ENCODE results near the gene PTPRN2. TPM values are rescaled to one million over a fixed set of nuclear protein-coding genes. Genes with fewer than 3 reads are reported as not detected.

PTPRN2 gene
- total RNA-seq, 4 donors from 2014 or later, result 14.9 to 34.3 (median 21.3) TPM

DNA sequence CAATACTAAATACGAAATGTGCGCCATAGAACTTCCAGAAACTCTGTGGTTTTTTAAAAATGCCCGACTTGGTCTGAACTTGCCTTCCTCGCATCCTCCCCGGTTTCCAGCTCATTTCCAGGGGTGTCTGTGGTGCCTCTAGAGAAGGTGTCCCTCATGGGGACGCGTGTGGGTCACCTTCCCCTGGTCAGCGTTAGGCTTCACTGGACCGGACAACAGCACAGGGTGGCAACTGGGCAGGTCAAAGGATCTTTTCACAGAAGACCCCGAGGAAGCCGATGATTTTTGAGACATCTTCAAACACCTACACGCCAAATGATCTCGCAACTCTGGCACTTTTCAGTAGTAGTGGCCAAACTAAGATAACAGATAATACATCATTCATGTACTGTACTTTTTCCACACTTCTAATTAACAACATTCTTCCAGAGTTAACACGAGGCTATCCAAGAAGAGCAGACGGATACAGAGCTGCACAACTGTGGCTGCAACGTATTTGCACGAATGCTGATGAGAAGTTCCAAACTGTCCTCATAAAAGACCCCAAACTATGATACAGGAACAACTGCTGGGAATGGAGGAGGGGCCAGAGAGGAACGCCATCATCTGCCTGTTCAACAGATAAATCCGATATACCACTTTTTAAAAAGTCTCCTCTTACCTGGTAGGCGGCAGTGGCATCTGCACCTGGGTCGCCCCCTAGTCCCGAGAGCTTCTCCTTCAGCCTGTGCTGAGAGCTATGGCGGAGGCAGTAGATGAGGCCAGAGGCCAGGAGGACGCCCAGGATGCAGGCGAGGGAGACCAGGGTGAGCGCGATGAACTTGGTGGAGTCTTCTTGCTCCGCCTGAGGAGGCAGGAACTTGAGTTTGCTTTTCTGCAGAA is 905.3 kb downstream of the PTPRN2 start:
- DNase-seq, result peak in 1 of 3 donors; percentile 19
- TF ChIP-seq CTCF (IDR thresholded peaks at IDR 0.05) (no peak), POLR2A (IDR thresholded peaks at IDR 0.05) (no peak)
- H3K36me3 ChIP-seq, result no peaks in the 10 kb centered on the region
- peaks cover 0 to 10% (median 0%) of the 10 kb centered on the region in 4 donors for H3K4me1 ChIP-seq
- H3K27me3 ChIP-seq, result peaks cover 0 to 36% of the 10 kb centered on the region in 2 donors
- H3K4me3 ChIP-seq, result no peak overlapping the region
- no peak overlapping the region for H3K27ac ChIP-seq
- H3K9me3 ChIP-seq, result no peaks in the 10 kb centered on the region

DNA sequence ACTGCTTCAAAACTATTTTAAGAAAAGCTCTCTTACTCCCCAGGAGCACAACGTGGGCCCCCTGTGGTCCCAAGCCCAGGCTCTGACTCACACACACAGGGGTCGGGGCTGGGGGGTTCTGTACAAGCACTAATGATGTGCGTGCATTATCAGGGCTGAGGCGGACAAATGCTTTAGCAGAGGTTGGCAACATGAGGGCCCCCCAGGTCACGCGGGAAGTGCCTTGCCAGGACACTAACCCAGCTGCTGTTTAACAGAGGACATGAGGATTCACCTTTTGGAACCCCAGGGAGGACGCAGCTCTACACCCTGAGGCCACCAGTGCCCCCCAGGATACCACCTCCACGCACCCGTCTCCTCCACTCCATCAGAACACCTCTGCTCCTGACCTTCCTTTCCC is 908.0 kb downstream of the PTPRN2 start:
- no peaks in the 10 kb centered on the region for H3K36me3 ChIP-seq
- peak in 2 of 3 donors; percentile 19 to 34 for DNase-seq
- H3K27ac ChIP-seq, result no peak overlapping the region
- peaks cover 0 to 5% (median 0%) of the 10 kb centered on the region in 4 donors for H3K4me1 ChIP-seq
- peaks cover 0 to 24% of the 10 kb centered on the region in 2 donors for H3K27me3 ChIP-seq
- no peaks in the 10 kb centered on the region for H3K9me3 ChIP-seq
- no peak for TF ChIP-seq POLR2A (IDR thresholded peaks at IDR 0.05)
- TF ChIP-seq CTCF (IDR thresholded peaks at IDR 0.05), result no peak
- no peak overlapping the region for H3K4me3 ChIP-seq

- peak in 1 of 3 donors; percentile 41 for DNase-seq
- Histone ChIP-seq H3K4me3 (no peak overlapping the region), H3K36me3 (no peaks in the 10 kb centered on the region), H3K9me3 (no peaks in the 10 kb centered on the region), H3K27ac (no peak overlapping the region), H3K4me1 (no peaks in the 10 kb centered on the region), H3K27me3 (peaks cover 0 to 16% of the 10 kb centered on the region in 2 donors)
- TF ChIP-seq POLR2A (IDR thresholded peaks at IDR 0.05) (no peak), CTCF (IDR thresholded peaks at IDR 0.05) (no peak)
These were observed 909.1 kb downstream of the PTPRN2 start for GRCh38 chr7:157678501-157678900.

GRCh38 chr7:157676456-157677255 is 911.0 kb downstream of the PTPRN2 start:
- Histone ChIP-seq H3K4me1 (no peaks in the 10 kb centered on the region), H3K36me3 (no peaks in the 10 kb centered on the region), H3K4me3 (no peak overlapping the region), H3K9me3 (no peaks in the 10 kb centered on the region), H3K27me3 (no peaks in the 10 kb centered on the region), H3K27ac (no peak overlapping the region)
- DNase-seq, result peak in 2 of 3 donors; percentile 32
- no peak for TF ChIP-seq CTCF (IDR thresholded peaks at IDR 0.05)

- no peak overlapping the region for H3K27ac ChIP-seq
- no peaks in the 10 kb centered on the region for H3K36me3 ChIP-seq
- no peak overlapping the region for H3K4me3 ChIP-seq
- no peak for TF ChIP-seq POLR2A (IDR thresholded peaks at IDR 0.05)
- TF ChIP-seq CTCF (IDR thresholded peaks at IDR 0.05), result no peak
- no peaks in the 10 kb centered on the region for H3K9me3 ChIP-seq
- no peaks in the 10 kb centered on the region for H3K4me1 ChIP-seq
- H3K27me3 ChIP-seq, result no peaks in the 10 kb centered on the region
- DNase-seq, result peak in 2 of 3 donors; percentile 23 to 37
These were observed 911.6 kb downstream of the PTPRN2 start for GRCh38 chr7:157676001-157676400.
